Lower lobe of right lung (tissue), 2 donors: ENCODE measurements around the gene TMEM184C. TPM values are rescaled to one million over a fixed set of nuclear protein-coding genes. Genes with fewer than 3 reads are reported as not detected.

ENCODE experiments used
- ATAC-seq, 2 donors: fragments of 200-7000 bp; cut with Tn5 transposase; one replicate each; pipeline ENCODE4 v1.9.1; 2020 to 2022; ENCODE audit warnings: mild to moderate bottlenecking in 2 of 2, moderate library complexity in 2 of 2
- DNase-seq: peaks from one replicate; pipeline ENCODE4 v3.0.0-alpha.2; 2020
- H3K27ac ChIP-seq: fragments of 200-600 bp; one replicate; pipeline ENCODE4 v1.8.0; 2022
- H3K27me3 ChIP-seq: fragments of 200-600 bp; one replicate; pipeline ENCODE4 v1.8.0; 2022; ENCODE audit warnings: low read depth
- H3K36me3 ChIP-seq: fragments of 200-600 bp; one replicate; pipeline ENCODE4 v1.8.0; 2022; ENCODE audit warnings: mild to moderate bottlenecking
- H3K4me1 ChIP-seq: fragments of 200-600 bp; one replicate; pipeline ENCODE4 v1.8.0; 2022
- H3K4me3 ChIP-seq: fragments of 200-600 bp; one replicate; pipeline ENCODE4 v1.8.0; 2022; ENCODE audit warnings: mild to moderate bottlenecking
- H3K9me3 ChIP-seq: fragments of 200-600 bp; one replicate; pipeline ENCODE4 v1.8.0; 2022
- CTCF ChIP-seq: fragments of 200-600 bp; IDR thresholded peaks from one replicate; pipeline ENCODE4 v1.8.0; 2022; ENCODE audit warnings: antibody characterized with exemption, mild to moderate bottlenecking
- intact Hi-C: fragments of 100-400 bp; cut with DNase I; formaldehyde crosslinking; loops from one replicate; pipeline ENCODE4 v1.11.0; 2022
- total RNA-seq: library from RNA; stranded (reverse); fragmentation: NEBNext Ultra II Directional; extraction: Animal tissue kit (Norgen Biotek cat#: 25700); gene quantifications from one replicate; pipeline ENCODE4 v1.2.1, GENCODE V29; 2021
- donor health status: DM: no; HTN: yes; CAD: no; lungs with severe emphysema.

The TMEM184C gene
- total RNA-seq, 1 donor from 2014 or later = 29.2 TPM

- Histone ChIP-seq H3K4me3 (no peak overlapping the region), H3K9me3 (no peaks in the 10 kb centered on the region), H3K36me3 (no peaks in the 10 kb centered on the region), H3K27me3 (no peaks in the 10 kb centered on the region), H3K4me1 (no peaks in the 10 kb centered on the region), H3K27ac (no peak overlapping the region)
- intact Hi-C loops = no loop called here
- ATAC-seq (no peak), DNase-seq (no peak)
- no peak for TF ChIP-seq CTCF
Measured at GRCh38 chr4:147689067-147689466, 71.9 kb downstream of the TMEM184C start.

- DNase-seq = no peak
- no peak for ATAC-seq
- TF ChIP-seq CTCF = no peak
- Histone ChIP-seq H3K36me3 (no peaks in the 10 kb centered on the region), H3K27ac (no peak overlapping the region), H3K4me3 (no peak overlapping the region), H3K27me3 (no peaks in the 10 kb centered on the region), H3K4me1 (no peaks in the 10 kb centered on the region), H3K9me3 (no peaks in the 10 kb centered on the region)
- intact Hi-C loops = no loop called here
Measured at GRCh38 chr4:147691820-147692219, 74.6 kb downstream of the TMEM184C start.

- Histone ChIP-seq H3K9me3 (no peaks in the 10 kb centered on the region), H3K27me3 (no peaks in the 10 kb centered on the region), H3K4me1 (no peaks in the 10 kb centered on the region), H3K36me3 (no peaks in the 10 kb centered on the region), H3K27ac (no peak overlapping the region), H3K4me3 (no peak overlapping the region)
- TF ChIP-seq CTCF = no peak
- intact Hi-C loops = no loop called here
- DNase-seq = no peak
- no peak for ATAC-seq
Measured at GRCh38 chr4:147693218-147693617, 76.0 kb downstream of the TMEM184C start.

- Histone ChIP-seq H3K27ac (no peak overlapping the region), H3K36me3 (no peaks in the 10 kb centered on the region), H3K9me3 (no peaks in the 10 kb centered on the region), H3K4me1 (no peaks in the 10 kb centered on the region), H3K4me3 (no peak overlapping the region), H3K27me3 (no peaks in the 10 kb centered on the region)
- DNase-seq (no peak), ATAC-seq (no peak)
- TF ChIP-seq CTCF = no peak
- intact Hi-C loops = no loop called here
Measured at GRCh38 chr4:147696866-147697265, 79.7 kb downstream of the TMEM184C start.

GRCh38 chr4:147704846-147705245 is 87.6 kb downstream of the TMEM184C start:
- H3K27me3 ChIP-seq = no peaks in the 10 kb centered on the region
- DNase-seq (no peak), ATAC-seq (no peak)
- no peaks in the 10 kb centered on the region for H3K4me1 ChIP-seq
- no peak overlapping the region for H3K4me3 ChIP-seq
- H3K9me3 ChIP-seq = no peaks in the 10 kb centered on the region
- no peak overlapping the region for H3K27ac ChIP-seq
- H3K36me3 ChIP-seq = no peaks in the 10 kb centered on the region
- TF ChIP-seq CTCF = no peak
- intact Hi-C loops = loop anchor here (5.0 kb wide), 1 partner anchor 162 kb away; no protein-coding TSS in a partner anchor
